SU-DHL-6 (cell line): ENCODE measurements around the gene SEC14L1.

Source experiments
- H2AFZ ChIP-seq: fragments of 200-600 bp; sonication (generic); 2 replicates; pipeline ENCODE4 v1.6.1; 2014; ENCODE audit warnings: low read depth, mild to moderate bottlenecking, moderate library complexity, mixed read lengths, antibody characterized with exemption, low read length; ENCODE audit not compliant: severe bottlenecking
- H3F3A ChIP-seq: fragments of 200-600 bp; shearing (Covaris generic); 2 replicates; pipeline ENCODE4 v1.6.0; 2016; ENCODE audit warnings: antibody characterized with exemption, mild to moderate bottlenecking; ENCODE audit not compliant: insufficient read depth
- H3K27ac ChIP-seq: fragments of 200-600 bp; sonication (generic); 2 replicates; pipeline ENCODE4 v1.5.1; 2016; ENCODE audit warnings: low read depth, mild to moderate bottlenecking, low read length, moderate library complexity, mixed read lengths
- H3K27me3 ChIP-seq: fragments of 200-600 bp; sonication (generic), shearing (Covaris generic); 2 replicates; pipeline ENCODE4 v1.6.0; 2014; ENCODE audit warnings: mild to moderate bottlenecking, low read length
- H3K36me3 ChIP-seq: fragments of 200-600 bp; sonication (generic); 2 replicates; pipeline ENCODE4 v1.6.1; 2014; ENCODE audit warnings: mild to moderate bottlenecking, low read length, mixed read lengths
- H3K4me2 ChIP-seq: fragments of 300-600, 200-600 bp; shearing (Covaris generic), sonication (generic); 2 replicates; pipeline ENCODE4 v1.6.0; 2014; ENCODE audit warnings: low read length, low read depth, mild to moderate bottlenecking; ENCODE audit not compliant: poor library complexity, severe bottlenecking
- H3K4me3 ChIP-seq: fragments of 200-600 bp; sonication (generic); 2 replicates; pipeline ENCODE4 v1.5.1; 2014; ENCODE audit warnings: antibody characterized with exemption, low read length, mild to moderate bottlenecking, mixed read lengths; ENCODE audit not compliant: insufficient read depth, poor library complexity, severe bottlenecking
- H3K79me2 ChIP-seq: fragments of 200-600 bp; sonication (generic); 2 replicates; pipeline ENCODE4 v1.6.1; 2014; ENCODE audit warnings: mild to moderate bottlenecking, low read length, moderate library complexity; ENCODE audit not compliant: insufficient read depth
- H3K9ac ChIP-seq: fragments of 200-600 bp; sonication (generic); 2 replicates; pipeline ENCODE4 v1.7.0; 2014; ENCODE audit warnings: mild to moderate bottlenecking, low read length
- H3K9me2 ChIP-seq: fragments of 200-600 bp; sonication (generic); replicated peaks from 2 replicates; pipeline ENCODE4 v1.6.1; 2014; ENCODE audit warnings: low read length; ENCODE audit not compliant: insufficient read depth
- H3K9me3 ChIP-seq: fragments of 200-600 bp; sonication (generic); 2 replicates; pipeline ENCODE4 v1.6.1; 2014; ENCODE audit warnings: low read length, mixed read lengths; ENCODE audit not compliant: insufficient read depth
- H4K20me1 ChIP-seq: fragments of 200-600 bp; sonication (generic); 2 replicates; pipeline ENCODE4 v1.6.1; 2014; ENCODE audit warnings: low read depth, mild to moderate bottlenecking, antibody characterized with exemption, low read length, moderate library complexity, mixed read lengths
- EZH2phosphoT487 ChIP-seq: fragments of 200-600 bp; sonication (generic), shearing (Covaris generic); conservative IDR thresholded peaks from 2 replicates; pipeline ENCODE4 v1.6.1; 2018; ENCODE audit warnings: mild to moderate bottlenecking, antibody characterized with exemption, low read length, moderate library complexity, mixed read lengths
- TF ChIP-seq, protein P1 (sequence below): fragments of 200-600 bp; sonication (generic); IDR thresholded peaks from one replicate; pipeline ENCODE4 v1.5.1; 2017; ENCODE audit warnings: antibody characterized with exemption, mild to moderate bottlenecking, low read length, moderate library complexity; ENCODE audit not compliant: insufficient read depth, poor library complexity, severe bottlenecking

Gene SEC14L1

DNA sequence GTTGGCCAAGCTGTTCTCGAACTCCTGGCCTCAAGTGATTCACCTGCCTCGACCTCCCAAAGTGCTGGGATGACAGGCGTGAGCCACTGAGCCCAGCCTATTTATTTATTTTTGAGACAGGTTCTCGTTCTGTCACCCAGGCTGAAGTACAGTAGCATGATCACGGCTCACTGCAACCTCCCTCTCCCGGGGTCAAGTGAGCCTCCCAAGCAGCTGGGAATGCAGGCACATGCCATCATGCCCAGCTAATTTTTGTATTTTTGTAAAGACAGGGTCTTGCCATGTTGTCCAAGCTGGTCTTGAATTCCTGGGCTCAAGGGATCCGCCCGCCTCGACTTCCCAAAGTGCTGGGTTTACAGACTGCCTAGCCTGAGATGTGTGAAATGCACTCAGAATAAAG is 10.2 kb upstream of the SEC14L1 start:
- no peaks in the 10 kb centered on the region for H3K9me3 ChIP-seq
- no peaks in the 10 kb centered on the region for H4K20me1 ChIP-seq
- no peaks in the 10 kb centered on the region for H3K36me3 ChIP-seq
- H3K4me3 ChIP-seq: no peak overlapping the region
- H3K4me2 ChIP-seq: no peak overlapping the region
- no peaks in the 10 kb centered on the region for H3K79me2 ChIP-seq
- no peaks in the 10 kb centered on the region for H3F3A ChIP-seq
- H3K27me3 ChIP-seq: no peaks in the 10 kb centered on the region
- H2AFZ ChIP-seq: no peak overlapping the region
- TF ChIP-seq, protein P1, sequence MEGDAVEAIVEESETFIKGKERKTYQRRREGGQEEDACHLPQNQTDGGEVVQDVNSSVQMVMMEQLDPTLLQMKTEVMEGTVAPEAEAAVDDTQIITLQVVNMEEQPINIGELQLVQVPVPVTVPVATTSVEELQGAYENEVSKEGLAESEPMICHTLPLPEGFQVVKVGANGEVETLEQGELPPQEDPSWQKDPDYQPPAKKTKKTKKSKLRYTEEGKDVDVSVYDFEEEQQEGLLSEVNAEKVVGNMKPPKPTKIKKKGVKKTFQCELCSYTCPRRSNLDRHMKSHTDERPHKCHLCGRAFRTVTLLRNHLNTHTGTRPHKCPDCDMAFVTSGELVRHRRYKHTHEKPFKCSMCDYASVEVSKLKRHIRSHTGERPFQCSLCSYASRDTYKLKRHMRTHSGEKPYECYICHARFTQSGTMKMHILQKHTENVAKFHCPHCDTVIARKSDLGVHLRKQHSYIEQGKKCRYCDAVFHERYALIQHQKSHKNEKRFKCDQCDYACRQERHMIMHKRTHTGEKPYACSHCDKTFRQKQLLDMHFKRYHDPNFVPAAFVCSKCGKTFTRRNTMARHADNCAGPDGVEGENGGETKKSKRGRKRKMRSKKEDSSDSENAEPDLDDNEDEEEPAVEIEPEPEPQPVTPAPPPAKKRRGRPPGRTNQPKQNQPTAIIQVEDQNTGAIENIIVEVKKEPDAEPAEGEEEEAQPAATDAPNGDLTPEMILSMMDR: no peak
- no peak for TF ChIP-seq EZH2phosphoT487
- H3K9me2 ChIP-seq: no peaks in the 10 kb centered on the region
- no peak overlapping the region for H3K9ac ChIP-seq
- no peak overlapping the region for H3K27ac ChIP-seq

DNA sequence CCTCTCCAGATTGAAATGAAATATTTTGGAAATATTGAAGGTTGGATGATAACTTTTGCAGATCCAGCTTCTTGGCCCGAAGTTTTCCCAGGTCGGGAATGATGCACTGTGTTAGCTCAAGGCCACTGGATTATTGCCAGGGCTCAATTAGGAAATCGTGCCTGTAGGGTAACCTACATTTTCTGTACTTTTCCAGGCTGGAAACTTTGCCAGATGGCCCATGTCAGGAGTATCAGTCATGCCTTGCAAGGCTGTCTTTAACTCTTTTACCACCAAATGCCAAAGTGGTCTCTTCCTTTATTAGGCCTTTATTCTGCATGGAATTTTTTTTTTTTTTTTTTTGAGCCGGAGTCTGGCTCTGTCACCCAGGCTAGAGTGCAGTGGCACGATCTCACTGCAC is 8.9 kb upstream of the SEC14L1 start:
- no peak overlapping the region for H2AFZ ChIP-seq

DNA sequence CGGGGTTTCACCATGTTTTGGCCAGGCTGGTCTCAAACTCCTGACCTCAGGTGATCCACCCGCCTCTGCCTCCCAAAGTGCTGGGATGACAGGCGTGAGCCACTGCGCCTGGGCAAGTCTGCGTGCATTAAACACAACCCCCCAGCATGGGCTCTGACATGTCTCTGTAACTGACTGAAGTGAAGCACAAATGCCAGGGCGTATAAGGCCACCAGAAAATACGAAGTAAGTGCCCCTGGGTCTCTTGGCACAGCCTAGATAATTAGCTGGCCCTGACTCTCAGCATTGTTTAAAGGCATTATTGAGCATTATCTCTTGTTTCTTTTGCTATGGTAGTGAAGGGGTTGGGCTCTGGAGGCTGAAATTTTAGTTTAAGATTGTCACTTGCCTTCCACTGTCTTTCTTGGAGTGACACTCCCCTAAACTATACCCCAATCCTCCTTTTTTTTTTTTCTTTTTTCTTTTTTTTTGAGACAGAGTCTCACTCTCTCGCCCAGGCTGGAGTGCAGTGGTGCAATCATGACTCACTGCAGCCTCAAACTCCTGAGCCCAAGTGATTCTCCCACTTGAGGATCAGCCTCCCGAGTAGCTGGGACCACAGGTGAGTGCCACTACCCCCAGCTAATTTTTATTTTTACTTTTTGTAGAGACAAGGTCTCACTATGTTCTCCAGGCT is 8.2 kb upstream of the SEC14L1 start:
- no peaks in the 10 kb centered on the region for H3K79me2 ChIP-seq
- no peak overlapping the region for H3K4me3 ChIP-seq
- no peaks in the 10 kb centered on the region for H3K36me3 ChIP-seq
- no peaks in the 10 kb centered on the region for H3K27me3 ChIP-seq
- H4K20me1 ChIP-seq: no peaks in the 10 kb centered on the region
- TF ChIP-seq, protein P1: no peak
- no peak for TF ChIP-seq EZH2phosphoT487
- no peak overlapping the region for H3K4me2 ChIP-seq
- H3K9ac ChIP-seq: no peak overlapping the region
- H3K27ac ChIP-seq: no peak overlapping the region
- no peaks in the 10 kb centered on the region for H3F3A ChIP-seq
- H3K9me2 ChIP-seq: no peaks in the 10 kb centered on the region
- H2AFZ ChIP-seq: no peak overlapping the region
- H3K9me3 ChIP-seq: no peaks in the 10 kb centered on the region

More for the DNA sequence above, 8.9 kb upstream of the SEC14L1 start:
- Histone ChIP-seq H3K4me3 (no peak overlapping the region), H3K9ac (no peak overlapping the region), H4K20me1 (no peaks in the 10 kb centered on the region), H3K9me2 (no peaks in the 10 kb centered on the region), H3K9me3 (no peaks in the 10 kb centered on the region), H3K27me3 (no peaks in the 10 kb centered on the region), H3K27ac (no peak overlapping the region), H3K79me2 (no peaks in the 10 kb centered on the region), H3F3A (no peaks in the 10 kb centered on the region), H3K4me2 (no peak overlapping the region), H3K36me3 (no peaks in the 10 kb centered on the region)
- TF ChIP-seq EZH2phosphoT487: no peak
- TF ChIP-seq, protein P1: no peak
